ENCODE data around the gene RYR2. TPM values are rescaled to one million over a fixed set of nuclear protein-coding genes. Genes with fewer than 3 reads are reported as not detected.

Gene RYR2
- total and polyA plus RNA-seq, 2 experiments from 2014 or later, result 0.50 to 0.95 TPM

GRCh38 chr1:237383791-237384190, 341.8 kb downstream of the RYR2 start:
- WGBS (ENCODE audit: low lambda C conversion rate, missing lambda C conversion rate), result 45% methylated on average over 3 of the region's 3 CpGs
- no peaks in the 10 kb centered on the region for H3K36me3 ChIP-seq (replicated peaks; ENCODE audit: insufficient read depth, low read depth)
- no peaks in the 10 kb centered on the region for H4K20me1 ChIP-seq (ENCODE audit: insufficient read depth, poor library complexity, severe bottlenecking)
- no peaks in the 10 kb centered on the region for H3K9me3 ChIP-seq (ENCODE audit: low read depth)
- no peaks in the 10 kb centered on the region for H3K4me1 ChIP-seq (ENCODE audit: insufficient read depth)
- no peaks in the 10 kb centered on the region for H3K9me2 ChIP-seq (replicated peaks; ENCODE audit: insufficient read depth)
- TF ChIP-seq EZH2phosphoT487 (IDR thresholded peaks at IDR 0.05; ENCODE audit: low read depth, severe bottlenecking, unreplicated experiment) (no peak), EZH2 (IDR thresholded peaks at IDR 0.05; ENCODE audit: borderline replicate concordance) (no peak), CTCF (IDR thresholded peaks at IDR 0.05; ENCODE audit: poor library complexity) (no peak)
- H3K27me3 ChIP-seq, result no peaks in the 10 kb centered on the region
- DNase-seq (ENCODE audit: low spot score), result peak; percentile 27
- H3K4me2 ChIP-seq, result no peak overlapping the region
- H3K79me2 ChIP-seq, result no peaks in the 10 kb centered on the region
- no peak overlapping the region for H3K4me3 ChIP-seq
- H2AFZ ChIP-seq, result no peak overlapping the region
- peak overlapping the region; percentile 65 for H3K27ac ChIP-seq

GRCh38 chr1:237384213-237384612, 342.2 kb downstream of the RYR2 start:
- WGBS (ENCODE audit: low lambda C conversion rate, missing lambda C conversion rate), result 59% methylated on average over 6 of the region's 6 CpGs
- Histone ChIP-seq H3K9me2 (replicated peaks; ENCODE audit: insufficient read depth) (no peaks in the 10 kb centered on the region), H3K9me3 (ENCODE audit: low read depth) (no peaks in the 10 kb centered on the region), H3K4me1 (ENCODE audit: insufficient read depth) (no peaks in the 10 kb centered on the region), H3K36me3 (replicated peaks; ENCODE audit: insufficient read depth, low read depth) (no peaks in the 10 kb centered on the region), H3K4me3 (no peak overlapping the region), H3K27me3 (no peaks in the 10 kb centered on the region), H3K27ac (peak overlapping the region; percentile 25), H4K20me1 (ENCODE audit: insufficient read depth, poor library complexity, severe bottlenecking) (no peaks in the 10 kb centered on the region), H3K79me2 (no peaks in the 10 kb centered on the region), H3K4me2 (no peak overlapping the region), H2AFZ (no peak overlapping the region)
- DNase-seq (ENCODE audit: low spot score), result no peak
- TF ChIP-seq CTCF (IDR thresholded peaks at IDR 0.05; ENCODE audit: poor library complexity) (no peak), EZH2 (IDR thresholded peaks at IDR 0.05; ENCODE audit: borderline replicate concordance) (no peak), EZH2phosphoT487 (IDR thresholded peaks at IDR 0.05; ENCODE audit: low read depth, severe bottlenecking, unreplicated experiment) (no peak)

GRCh38 chr1:237386362-237387143, 344.6 kb downstream of the RYR2 start:
- TF ChIP-seq CTCF (IDR thresholded peaks at IDR 0.05; ENCODE audit: poor library complexity), result peak; percentile 70
- no peak for TF ChIP-seq EZH2 (IDR thresholded peaks at IDR 0.05; ENCODE audit: borderline replicate concordance)
- WGBS (ENCODE audit: low lambda C conversion rate, missing lambda C conversion rate), result 64% methylated on average over 8 of the region's 8 CpGs

More at GRCh38 chr1:237386362-237387143, 344.6 kb downstream of the RYR2 start:
- H3K4me1 ChIP-seq (ENCODE audit: insufficient read depth), result no peaks in the 10 kb centered on the region
- H3K9me2 ChIP-seq (replicated peaks; ENCODE audit: insufficient read depth), result no peaks in the 10 kb centered on the region
- no peaks in the 10 kb centered on the region for H4K20me1 ChIP-seq (ENCODE audit: insufficient read depth, poor library complexity, severe bottlenecking)
- H3K36me3 ChIP-seq (replicated peaks; ENCODE audit: insufficient read depth, low read depth), result no peaks in the 10 kb centered on the region
- no peak overlapping the region for H3K27ac ChIP-seq
- no peaks in the 10 kb centered on the region for H3K27me3 ChIP-seq
- no peak overlapping the region for H3K4me2 ChIP-seq
- H3K79me2 ChIP-seq, result no peaks in the 10 kb centered on the region
- no peak overlapping the region for H3K4me3 ChIP-seq
- peak; percentile 34 for DNase-seq (ENCODE audit: low spot score)
- no peaks in the 10 kb centered on the region for H3K9me3 ChIP-seq (ENCODE audit: low read depth)
- H2AFZ ChIP-seq, result no peak overlapping the region

Measured in hepatocyte (in vitro differentiated cells).